Fibroblast of pulmonary artery (primary cell): ENCODE results near the gene UBALD2.

Experiments
- DNase-seq: peaks from one replicate; pipeline ENCODE4 v3.0.0-alpha.2; 2010; ENCODE audit warnings: low read depth
- H3K4me3 ChIP-seq: replicated peaks from 2 replicates; pipeline ENCODE4 v1.5.1; 2011; ENCODE audit warnings: low read depth, mild to moderate bottlenecking, control low read depth, low read length, moderate library complexity
- TF ChIP-seq, protein P1 (sequence below): IDR thresholded peaks from 2 replicates; pipeline ENCODE4 v1.5.1; 2011; ENCODE audit warnings: mild to moderate bottlenecking, control low read depth, low read length, inconsistent platforms; ENCODE audit errors: missing control alignments

Gene UBALD2

DNA sequence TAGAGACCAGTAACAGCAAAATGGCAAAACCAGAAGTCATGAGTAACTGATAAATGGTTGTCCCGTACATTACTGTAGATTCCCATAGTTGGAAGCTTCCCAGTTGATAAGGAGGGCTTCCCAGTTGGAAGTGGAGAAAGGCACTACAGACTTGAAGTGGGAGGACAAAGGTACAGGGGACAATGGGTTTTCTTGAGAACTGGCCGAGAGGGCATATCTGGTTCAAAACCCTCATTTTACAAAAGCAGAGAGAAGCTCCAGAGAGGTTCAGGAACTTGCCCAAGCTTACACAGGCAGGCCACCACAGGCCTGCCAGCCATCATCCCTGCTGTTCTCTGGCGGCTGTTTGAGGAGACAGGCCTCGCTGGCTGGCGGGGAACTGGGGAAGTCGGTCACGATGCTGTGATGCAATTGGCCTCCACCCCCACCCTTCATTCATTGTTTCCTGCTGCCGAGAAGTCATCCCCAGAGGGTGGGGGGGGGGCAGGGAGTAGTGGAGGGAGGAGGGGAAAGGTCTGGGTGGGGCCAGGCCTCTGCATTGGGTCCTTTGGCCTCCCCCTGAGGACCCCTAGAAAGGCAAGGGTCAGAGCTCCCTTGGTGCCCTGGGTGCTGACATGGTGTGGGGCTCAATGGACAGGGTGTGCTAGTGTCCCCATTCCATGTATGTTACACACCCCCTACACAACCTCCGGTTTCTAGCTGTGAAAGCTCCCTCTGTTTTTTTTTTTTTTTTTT lies 3.0 kb downstream of the UBALD2 start:
- DNase-seq: peak; percentile 90
- peak overlapping the region; percentile 18 for H3K4me3 ChIP-seq
- TF ChIP-seq, protein P1, sequence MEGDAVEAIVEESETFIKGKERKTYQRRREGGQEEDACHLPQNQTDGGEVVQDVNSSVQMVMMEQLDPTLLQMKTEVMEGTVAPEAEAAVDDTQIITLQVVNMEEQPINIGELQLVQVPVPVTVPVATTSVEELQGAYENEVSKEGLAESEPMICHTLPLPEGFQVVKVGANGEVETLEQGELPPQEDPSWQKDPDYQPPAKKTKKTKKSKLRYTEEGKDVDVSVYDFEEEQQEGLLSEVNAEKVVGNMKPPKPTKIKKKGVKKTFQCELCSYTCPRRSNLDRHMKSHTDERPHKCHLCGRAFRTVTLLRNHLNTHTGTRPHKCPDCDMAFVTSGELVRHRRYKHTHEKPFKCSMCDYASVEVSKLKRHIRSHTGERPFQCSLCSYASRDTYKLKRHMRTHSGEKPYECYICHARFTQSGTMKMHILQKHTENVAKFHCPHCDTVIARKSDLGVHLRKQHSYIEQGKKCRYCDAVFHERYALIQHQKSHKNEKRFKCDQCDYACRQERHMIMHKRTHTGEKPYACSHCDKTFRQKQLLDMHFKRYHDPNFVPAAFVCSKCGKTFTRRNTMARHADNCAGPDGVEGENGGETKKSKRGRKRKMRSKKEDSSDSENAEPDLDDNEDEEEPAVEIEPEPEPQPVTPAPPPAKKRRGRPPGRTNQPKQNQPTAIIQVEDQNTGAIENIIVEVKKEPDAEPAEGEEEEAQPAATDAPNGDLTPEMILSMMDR: no peak

DNA sequence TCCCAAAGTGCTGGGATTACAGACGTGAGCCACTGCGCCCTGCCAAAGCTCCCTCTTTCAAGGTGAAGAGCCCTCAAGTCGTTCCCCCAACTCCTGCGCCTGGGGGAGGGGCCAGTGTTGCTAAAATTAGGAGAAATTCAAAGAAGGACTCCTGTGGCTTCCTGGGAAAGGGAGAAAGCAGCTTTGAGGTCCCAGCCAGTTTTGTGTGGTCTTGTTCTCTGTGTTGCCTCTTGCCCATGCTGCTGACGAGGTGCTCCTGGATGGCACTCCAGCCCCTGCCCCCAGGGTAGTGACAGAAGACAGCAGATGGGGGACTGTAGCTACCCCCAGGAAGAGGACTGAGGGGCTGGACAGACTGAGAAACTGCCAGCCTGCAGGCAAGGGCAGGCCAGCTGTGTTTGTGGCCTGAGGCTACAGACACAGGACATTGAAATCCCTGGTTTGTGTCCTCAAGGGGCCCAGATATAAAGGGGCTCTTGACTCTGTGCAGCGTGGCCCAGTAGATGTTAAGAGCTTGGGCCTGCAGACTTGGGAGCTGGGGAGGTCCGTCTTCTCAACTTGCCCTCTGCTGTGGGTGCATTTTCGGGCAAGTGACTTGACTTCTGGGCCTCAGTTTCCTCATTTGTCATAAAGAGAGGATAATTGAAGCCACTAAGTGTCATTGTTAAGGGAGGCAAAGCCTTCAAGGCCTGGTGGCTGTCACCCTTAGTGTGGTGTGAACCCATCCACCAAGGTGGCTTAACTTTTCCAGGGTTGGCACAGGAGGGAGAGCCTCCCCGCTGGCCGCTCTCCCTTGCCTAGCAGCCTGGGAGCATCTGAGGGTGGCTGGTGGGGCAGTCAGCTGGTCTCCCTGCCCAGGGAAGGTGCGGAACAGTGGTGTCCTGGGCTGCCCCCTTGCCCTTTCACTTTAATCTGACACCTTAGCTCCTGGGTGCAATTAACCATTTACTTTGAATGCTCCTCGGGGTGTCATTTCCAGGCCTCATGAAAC lies 4.1 kb downstream of the UBALD2 start:
- H3K4me3 ChIP-seq: no peak overlapping the region
- no peak for DNase-seq

DNA sequence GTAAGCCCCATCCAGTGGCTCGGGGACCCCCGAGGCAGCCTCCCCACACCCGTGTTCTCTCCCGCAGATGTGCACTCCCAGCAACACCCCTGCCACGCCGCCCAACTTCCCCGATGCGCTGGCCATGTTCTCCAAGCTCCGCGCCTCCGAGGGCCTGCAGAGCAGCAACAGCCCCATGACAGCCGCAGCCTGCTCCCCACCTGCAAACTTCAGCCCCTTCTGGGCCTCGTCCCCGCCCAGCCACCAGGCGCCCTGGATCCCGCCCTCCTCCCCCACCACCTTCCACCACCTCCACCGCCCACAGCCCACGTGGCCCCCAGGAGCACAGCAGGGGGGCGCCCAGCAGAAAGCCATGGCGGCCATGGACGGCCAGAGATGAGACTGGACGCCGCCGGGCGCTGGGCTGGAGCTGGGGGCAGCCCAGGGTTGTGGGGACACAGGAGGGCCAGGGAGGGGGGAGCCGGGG lies 5.0 kb downstream of the UBALD2 start:
- TF ChIP-seq, protein P1: no peak
- DNase-seq: no peak
- H3K4me3 ChIP-seq: no peak overlapping the region

More for the DNA sequence above, 4.1 kb downstream of the UBALD2 start:
- TF ChIP-seq, protein P1: no peak

DNA sequence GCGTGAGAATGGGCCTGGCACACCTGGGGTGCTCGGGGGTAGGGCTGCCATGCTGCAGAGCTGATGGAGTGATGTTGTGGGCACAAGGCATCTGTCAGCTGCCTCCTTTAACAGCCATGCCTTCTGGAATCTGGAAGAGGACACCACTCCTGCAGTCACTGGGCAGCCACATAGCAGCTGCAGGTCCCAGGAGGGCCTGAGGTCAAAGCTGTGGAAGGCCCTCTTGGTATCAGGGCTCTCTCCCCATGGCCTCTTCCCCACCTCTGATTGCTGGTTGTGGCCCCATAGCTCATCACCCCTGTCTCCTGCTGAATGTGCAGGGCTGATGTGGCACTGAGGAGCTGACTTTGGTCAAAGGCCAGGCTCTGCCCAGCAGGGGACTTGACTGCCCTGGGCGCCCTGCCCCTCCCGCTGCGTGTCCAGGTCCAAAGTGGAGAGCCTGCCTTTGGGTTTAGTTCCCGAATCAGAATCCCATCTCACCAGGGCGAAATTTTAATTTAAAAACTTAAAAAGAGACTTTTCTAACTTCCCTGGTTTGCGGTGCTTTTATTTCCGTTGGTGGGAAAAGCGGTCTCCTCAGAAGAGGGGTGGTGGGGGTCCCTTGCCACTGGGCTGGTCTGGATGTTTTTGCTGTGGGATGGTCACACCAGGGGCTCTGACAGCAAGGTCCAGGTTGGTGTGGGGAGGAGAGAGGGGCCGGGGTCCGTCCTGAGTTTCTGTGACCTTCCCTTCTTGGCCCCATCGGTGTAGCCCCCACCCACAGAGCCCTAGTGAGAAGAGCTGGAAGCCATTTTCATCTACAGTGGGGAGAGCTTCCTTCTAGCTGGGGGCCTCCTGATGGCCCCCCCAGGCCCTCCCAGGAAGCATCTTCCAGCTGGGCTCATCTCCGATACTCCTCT lies 5.9 kb downstream of the UBALD2 start:
- TF ChIP-seq, protein P1: no peak
- DNase-seq: no peak
- H3K4me3 ChIP-seq: no peak overlapping the region

DNA sequence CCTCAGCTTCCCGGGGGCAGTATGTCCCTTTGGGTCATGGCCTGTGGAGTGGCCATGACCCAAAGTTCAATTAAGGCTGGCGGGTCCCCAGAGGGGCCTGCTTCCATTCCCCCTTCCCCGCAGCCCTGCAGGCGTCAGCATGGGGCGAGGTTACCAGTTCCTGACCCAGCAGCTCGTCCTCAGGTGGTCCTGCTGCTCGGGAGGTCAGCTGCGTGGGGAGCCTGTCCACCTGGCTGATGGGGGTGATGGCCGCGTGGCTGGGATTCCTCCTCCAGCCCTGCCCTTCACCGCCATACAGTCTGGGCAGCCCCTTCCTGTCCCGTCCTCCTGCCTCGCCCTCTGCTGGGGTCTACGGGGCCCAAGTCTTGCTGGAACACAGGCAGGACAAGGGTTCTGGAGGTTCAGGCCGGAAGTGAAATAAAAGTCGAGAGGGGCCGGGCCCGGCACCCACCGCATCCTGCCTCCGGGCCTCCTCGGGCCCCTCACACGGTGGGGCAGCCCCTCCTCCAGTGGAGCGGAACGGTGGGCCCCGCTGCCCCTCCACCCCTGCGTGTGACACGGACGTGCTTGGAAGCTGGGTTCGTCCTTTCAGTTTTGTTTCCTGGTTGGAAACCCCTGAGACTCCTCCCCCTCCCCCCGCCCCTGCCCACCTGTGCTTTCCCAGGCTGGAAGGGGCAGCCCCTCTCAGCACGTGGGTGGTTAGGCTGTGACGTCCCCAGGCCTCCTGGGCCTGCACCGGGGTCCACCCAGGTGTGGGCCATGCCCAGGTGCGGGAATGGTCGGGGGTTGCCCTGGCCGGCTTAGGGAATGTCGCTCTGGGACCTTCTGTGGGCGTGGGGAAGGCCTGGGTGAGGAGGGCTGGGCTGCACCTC lies 6.8 kb downstream of the UBALD2 start:
- no peak overlapping the region for H3K4me3 ChIP-seq
- TF ChIP-seq, protein P1: no peak
- no peak for DNase-seq
